Fibroblast of mammary gland (primary cell): ENCODE data around the gene CFAP92.

Experiments
- DNase-seq: peaks from one replicate; pipeline ENCODE4 v3.0.0-alpha.2; 2010; ENCODE audit warnings: low read depth
- H3K4me3 ChIP-seq: 2 replicates; pipeline ENCODE4 v1.5.1; 2011; ENCODE audit warnings: low read depth, mild to moderate bottlenecking, low read length, moderate library complexity; ENCODE audit not compliant: control insufficient read depth
- TF ChIP-seq, protein P1 (sequence below): conservative IDR thresholded peaks from 2 replicates; pipeline ENCODE4 v1.5.1; 2011; ENCODE audit warnings: low read depth, low read length, inconsistent platforms; ENCODE audit not compliant: control insufficient read depth, insufficient read depth

The CFAP92 gene

DNA sequence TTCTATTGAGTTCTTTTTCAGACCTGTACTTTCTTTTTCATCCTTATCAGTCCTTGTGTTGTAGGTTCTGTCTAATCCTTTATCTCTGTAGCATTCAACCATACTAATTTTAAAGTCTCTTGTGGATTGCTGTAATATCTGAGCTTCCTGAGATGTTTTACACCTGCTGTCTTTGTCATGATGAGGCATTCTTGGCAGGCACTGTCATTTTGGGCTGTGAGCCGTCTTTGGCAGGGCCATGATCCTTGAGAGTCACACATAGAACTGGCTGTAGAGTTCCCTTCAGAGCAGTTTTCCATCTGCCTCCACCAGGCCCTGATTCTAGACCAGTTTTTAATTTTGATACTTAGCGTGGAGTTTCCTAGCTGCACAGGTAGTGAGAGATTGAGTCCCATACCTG, 13.9 kb upstream of the CFAP92 start:
- TF ChIP-seq, protein P1, sequence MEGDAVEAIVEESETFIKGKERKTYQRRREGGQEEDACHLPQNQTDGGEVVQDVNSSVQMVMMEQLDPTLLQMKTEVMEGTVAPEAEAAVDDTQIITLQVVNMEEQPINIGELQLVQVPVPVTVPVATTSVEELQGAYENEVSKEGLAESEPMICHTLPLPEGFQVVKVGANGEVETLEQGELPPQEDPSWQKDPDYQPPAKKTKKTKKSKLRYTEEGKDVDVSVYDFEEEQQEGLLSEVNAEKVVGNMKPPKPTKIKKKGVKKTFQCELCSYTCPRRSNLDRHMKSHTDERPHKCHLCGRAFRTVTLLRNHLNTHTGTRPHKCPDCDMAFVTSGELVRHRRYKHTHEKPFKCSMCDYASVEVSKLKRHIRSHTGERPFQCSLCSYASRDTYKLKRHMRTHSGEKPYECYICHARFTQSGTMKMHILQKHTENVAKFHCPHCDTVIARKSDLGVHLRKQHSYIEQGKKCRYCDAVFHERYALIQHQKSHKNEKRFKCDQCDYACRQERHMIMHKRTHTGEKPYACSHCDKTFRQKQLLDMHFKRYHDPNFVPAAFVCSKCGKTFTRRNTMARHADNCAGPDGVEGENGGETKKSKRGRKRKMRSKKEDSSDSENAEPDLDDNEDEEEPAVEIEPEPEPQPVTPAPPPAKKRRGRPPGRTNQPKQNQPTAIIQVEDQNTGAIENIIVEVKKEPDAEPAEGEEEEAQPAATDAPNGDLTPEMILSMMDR = no peak
- DNase-seq = no peak
- no peak overlapping the region for H3K4me3 ChIP-seq

DNA sequence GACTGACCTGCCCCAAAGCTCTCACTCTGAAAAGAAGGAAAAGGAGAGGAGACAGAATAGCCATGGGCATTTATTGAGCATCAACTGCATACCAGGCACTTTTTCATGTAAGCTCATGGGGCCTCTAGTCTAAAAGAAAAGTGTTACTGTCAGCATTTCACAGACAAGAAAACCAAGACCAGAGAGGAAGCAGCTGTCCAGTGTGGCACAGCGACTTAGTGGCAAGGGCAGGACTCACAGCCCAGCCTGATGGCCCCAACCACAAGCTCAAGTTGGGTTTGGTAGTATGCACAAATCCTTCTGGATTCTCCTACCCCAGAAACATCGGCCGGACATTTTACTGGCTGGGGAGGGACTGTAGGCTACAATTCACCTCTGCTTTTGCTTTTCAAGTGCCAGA, 13.0 kb upstream of the CFAP92 start:
- no peak for DNase-seq
- no peak overlapping the region for H3K4me3 ChIP-seq
- TF ChIP-seq, protein P1 = no peak

DNA sequence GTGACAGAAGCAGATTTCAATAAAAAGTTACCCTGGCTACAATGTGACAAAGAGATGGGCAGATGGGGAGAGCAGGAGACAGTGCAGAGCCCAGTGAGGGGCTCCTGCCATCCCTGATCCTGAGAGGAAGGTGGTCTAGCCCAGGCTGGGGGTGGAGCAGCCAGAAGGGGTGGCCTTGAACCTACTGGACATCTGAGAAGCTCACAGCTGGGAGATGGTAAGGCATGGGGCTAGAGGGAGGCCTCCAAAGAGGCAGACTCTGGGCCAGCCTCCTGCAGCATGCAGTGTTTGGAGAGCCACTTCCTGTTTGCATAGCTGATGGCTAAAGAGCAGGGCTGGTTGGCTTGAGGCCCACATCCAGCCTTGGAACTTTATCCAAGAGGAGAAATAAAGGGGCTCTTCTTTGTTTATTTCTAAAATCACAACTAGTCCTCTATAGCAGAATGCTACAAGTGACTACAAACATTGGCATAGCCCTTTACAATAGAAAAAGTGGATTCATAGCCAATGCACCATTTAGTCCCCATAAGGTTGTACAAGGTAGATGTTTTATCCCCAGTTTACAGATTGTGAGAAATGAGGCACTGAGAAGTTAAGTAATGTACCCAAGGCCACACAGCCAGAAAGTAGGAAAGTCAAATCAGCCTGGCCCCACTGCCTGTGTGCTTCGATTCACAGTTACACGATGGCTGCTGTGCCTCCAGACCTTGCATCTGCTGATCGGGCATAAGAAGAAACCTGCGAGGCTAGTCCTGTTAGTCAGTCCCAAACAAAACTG, 11.8 kb upstream of the CFAP92 start:
- DNase-seq = no peak
- TF ChIP-seq, protein P1 = no peak
- no peak overlapping the region for H3K4me3 ChIP-seq

DNA sequence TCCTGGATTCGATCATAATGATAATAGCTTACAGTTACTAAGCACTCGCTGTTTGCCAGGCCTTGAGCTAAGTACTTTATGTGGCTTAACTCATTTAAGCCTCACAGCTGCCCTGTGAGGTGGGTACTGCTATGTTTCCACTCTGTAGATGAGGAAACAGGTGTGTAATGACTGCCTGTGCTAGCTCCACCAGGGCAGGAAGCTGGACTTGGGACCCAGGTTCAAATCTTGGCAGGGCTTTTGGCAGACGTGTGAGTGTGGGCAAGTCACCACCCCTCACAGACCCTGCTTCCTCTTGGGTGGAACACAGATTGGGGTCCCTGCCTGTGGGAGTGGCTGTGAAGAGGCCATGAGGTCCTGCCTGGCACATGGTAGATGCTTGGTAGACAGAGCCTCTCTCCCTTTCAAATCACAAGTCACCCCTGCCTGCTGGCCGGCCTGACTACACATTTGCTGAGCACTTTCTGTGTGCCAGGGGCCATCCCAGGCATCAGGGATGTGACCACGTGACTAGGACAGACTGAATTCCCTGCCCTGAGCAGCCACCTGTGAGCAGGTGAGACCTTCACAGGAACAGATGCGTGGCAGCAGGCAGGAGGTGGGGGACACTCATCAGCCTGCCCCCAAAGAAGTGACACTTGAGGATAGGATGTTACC, 10.9 kb upstream of the CFAP92 start:
- TF ChIP-seq, protein P1 = no peak
- H3K4me3 ChIP-seq = no peak overlapping the region
- DNase-seq = no peak

DNA sequence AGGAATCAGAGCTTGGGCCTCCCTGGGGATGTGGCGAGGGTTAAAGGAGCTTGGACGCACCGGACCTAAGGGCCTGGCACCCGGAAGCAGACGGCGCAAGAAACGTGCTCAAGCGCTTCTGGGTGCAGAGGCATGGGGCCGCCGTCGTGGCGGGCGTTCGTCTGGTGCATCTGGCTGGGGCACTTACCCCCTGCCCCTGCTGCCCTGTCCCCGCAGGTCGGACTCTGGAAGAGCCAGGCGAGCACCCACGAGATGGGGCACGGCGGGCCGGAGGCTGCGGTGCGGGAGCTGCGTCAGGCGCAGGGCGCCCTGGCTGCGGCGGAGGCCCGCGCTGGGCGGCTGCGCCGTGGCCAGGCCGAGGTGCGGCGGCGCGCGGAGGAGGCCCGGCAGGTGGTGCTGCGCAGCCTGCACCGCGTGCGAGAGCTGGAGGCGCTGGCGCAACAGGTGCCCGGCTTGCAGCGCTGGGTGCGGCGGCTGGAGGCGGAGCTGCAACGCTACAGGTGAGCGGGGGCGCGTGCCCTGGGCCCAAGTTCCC, 9.8 kb upstream of the CFAP92 start:
- DNase-seq = no peak
- no peak overlapping the region for H3K4me3 ChIP-seq
- TF ChIP-seq, protein P1 = no peak

DNA sequence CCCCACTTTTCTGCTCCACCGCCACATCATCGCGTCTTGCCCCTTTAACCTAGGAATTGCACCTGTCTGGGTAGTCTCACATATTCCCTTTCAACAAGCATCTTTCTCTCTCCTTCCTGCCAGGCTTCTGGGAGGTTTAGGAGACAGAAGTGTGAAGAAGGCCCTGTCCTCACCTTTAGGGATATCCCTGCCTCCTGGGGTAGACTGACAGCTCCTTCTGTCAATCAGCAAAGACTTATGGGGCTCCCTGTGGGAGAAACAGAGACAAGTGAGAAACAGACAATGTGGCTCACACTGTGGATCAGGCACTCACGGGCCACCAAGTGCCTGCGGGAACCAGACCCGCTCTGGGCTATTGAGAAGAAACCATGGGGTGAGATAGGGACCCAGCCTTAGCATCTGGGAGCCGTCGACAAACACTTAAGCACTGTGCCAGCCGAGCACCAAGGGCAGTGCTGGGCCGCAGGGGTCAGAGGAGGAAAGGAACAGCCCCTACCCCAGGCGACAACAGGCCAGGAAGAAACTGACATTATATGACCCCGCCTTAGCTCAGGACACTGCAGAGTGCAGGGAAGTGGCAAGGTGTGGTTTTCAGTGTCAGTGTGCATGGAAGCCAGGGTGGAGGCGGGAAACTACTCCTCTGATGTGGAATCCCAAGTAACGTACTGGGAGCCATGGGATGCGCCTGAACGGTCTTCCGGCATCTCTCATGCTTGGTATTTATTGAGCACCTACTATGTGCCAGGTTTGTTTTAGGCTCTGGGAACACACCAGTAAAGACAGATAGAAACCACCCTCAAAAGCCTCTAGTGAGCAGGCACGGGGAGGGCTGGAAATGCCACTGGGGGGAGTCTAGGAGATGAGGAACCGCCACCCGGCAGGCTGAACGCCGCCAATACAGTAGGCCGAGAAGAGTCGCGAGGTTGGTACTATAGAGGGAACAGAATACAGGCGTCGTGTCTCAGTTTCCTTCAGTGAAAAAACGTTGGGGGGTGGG, 9.0 kb upstream of the CFAP92 start:
- TF ChIP-seq, protein P1 = no peak
- no peak overlapping the region for H3K4me3 ChIP-seq
- no peak for DNase-seq
